ENCODE measurements around the gene CHDH. TPM values are rescaled to one million over a fixed set of nuclear protein-coding genes. Genes with fewer than 3 reads are reported as not detected.

The CHDH gene
- total and polyA plus RNA-seq, 7 experiments from 2014 or later = 0.05 to 1.3 (median 0.27) TPM; not detected in 2

DNA sequence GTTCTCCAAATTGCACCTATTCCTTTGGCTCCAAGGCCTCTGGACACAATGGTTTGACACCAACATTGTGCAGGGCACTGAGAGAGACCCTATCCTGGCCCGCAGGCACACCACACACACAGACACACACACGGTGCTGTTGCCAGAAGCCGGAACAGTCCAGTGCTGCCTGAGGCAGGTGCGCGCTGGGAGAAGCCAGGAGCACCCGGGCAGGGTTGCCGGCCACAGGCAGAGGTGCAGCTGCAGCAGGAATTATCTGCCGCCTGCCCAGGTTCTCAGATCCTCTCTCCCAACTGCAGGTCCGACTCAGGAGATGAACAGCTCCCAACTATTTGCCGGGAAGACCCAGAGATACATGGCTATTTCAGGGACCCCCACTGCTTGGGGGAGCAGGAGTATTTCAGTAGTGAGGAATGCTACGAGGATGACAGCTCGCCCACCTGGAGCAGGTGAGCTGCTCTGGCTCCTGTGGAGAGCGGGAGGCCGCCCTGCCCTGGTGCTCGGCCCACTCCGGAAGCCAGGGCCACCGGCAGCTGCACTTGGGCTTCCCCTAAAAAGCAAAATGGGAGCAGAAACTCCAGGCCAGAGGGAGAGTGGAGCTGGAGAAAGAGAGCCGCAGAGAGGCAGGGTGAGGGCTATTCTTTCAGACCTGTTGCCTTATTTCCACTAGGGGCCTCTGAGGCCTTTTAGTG, 42.9 kb downstream of the CHDH start:
- Histone ChIP-seq H3K4me3 (ENCODE audit: low read length) (no peak overlapping the region), H3K27me3 (ENCODE audit: control insufficient read depth in 2 of 2, insufficient read depth in 2 of 2, low read length in 2 of 2) (no peaks in the 10 kb centered on the region), H3K4me1 (ENCODE audit: control insufficient read depth in 2 of 2, insufficient read depth in 2 of 2, low read length in 2 of 2) (no peaks in the 10 kb centered on the region), H3K36me3 (ENCODE audit: control insufficient read depth in 2 of 3, insufficient read depth in 3 of 3, low read length in 3 of 3) (no peaks in the 10 kb centered on the region), H3K9me3 (ENCODE audit: control insufficient read depth in 2 of 3, low read length in 3 of 3) (no peaks in the 10 kb centered on the region), H3K27ac (ENCODE audit: low read depth, low read length) (no peak overlapping the region)
- H3K36me3 Mint-ChIP-seq = no peaks in the 10 kb centered on the region
- CTCF ChIA-PET = no interaction called here
- peaks cover 0 to 1% (median 0%) of the 10 kb centered on the region in 11 donors for H3K9me3 Mint-ChIP-seq
- intact Hi-C loops (cut with micrococcal nuclease) = loop anchor here in 1 of 2 donors (5.0 kb wide), 1 partner anchor 91 kb away; no protein-coding TSS in a partner anchor
- H3K27ac Mint-ChIP-seq = no peak overlapping the region
- H3K4me3 Mint-ChIP-seq = no peak overlapping the region
- DNase-seq = no peak
- peaks cover 0 to 1% (median 0%) of the 10 kb centered on the region in 7 donors for H3K4me1 Mint-ChIP-seq
- H3K27me3 Mint-ChIP-seq = peaks cover 0 to 13% (median 5%) of the 10 kb centered on the region in 5 donors
- POLR2A ChIA-PET = no interaction called here
- ATAC-seq = no peak

DNA sequence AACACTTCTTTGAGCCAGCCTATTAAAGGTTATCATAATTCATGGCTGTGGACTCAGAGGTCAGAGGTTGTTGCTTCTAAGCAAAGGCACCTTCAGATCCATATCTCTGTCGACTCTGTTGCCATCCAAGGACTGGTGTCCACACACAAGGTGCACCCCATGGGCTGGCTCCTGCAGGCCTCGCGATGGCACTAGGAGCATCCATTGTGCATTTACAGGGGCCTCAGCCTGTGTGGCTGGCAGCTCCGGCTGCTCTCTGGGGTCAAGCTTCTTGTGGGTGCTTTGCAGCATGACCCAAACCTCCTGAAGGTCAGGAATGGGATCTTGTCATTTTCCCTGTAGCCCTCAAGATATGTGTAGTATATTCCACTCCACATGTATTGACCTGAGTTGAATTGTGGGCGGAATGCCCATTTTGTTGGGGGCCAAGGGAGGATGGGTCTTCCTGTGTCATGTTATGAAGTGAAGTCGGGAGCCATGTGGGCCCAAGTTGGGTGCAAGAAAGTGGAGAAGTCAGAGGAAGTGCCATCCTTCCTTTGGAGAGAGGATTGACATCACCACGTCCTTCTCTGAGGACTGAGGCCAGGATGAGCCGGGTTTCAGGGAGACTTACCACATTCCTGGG, 43.9 kb downstream of the CHDH start:
- intact Hi-C loops (cut with micrococcal nuclease) = loop anchor here in 1 of 2 donors (5.0 kb wide), 1 partner anchor 90 kb away; no protein-coding TSS in a partner anchor
- Mint-ChIP-seq H3K9me3 (peaks cover 0 to 1% (median 0%) of the 10 kb centered on the region in 11 donors), H3K27ac (no peak overlapping the region), H3K27me3 (peaks cover 0 to 10% (median 9%) of the 10 kb centered on the region in 5 donors), H3K36me3 (no peaks in the 10 kb centered on the region), H3K4me3 (no peak overlapping the region), H3K4me1 (peaks cover 0 to 1% (median 0%) of the 10 kb centered on the region in 7 donors)
- CTCF ChIA-PET = no interaction called here
- no peaks in the 10 kb centered on the region for H3K9me3 ChIP-seq (ENCODE audit: control insufficient read depth in 2 of 3, low read length in 3 of 3)
- DNase-seq = no peak
- no peak overlapping the region for H3K27ac ChIP-seq (ENCODE audit: low read depth, low read length)
- ATAC-seq = no peak
- no peaks in the 10 kb centered on the region for H3K27me3 ChIP-seq (ENCODE audit: control insufficient read depth in 2 of 2, insufficient read depth in 2 of 2, low read length in 2 of 2)
- no peak overlapping the region for H3K4me3 ChIP-seq (ENCODE audit: low read length)
- H3K4me1 ChIP-seq (ENCODE audit: control insufficient read depth in 2 of 2, insufficient read depth in 2 of 2, low read length in 2 of 2) = no peaks in the 10 kb centered on the region
- POLR2A ChIA-PET = no interaction called here
- no peaks in the 10 kb centered on the region for H3K36me3 ChIP-seq (ENCODE audit: control insufficient read depth in 2 of 3, insufficient read depth in 3 of 3, low read length in 3 of 3)

DNA sequence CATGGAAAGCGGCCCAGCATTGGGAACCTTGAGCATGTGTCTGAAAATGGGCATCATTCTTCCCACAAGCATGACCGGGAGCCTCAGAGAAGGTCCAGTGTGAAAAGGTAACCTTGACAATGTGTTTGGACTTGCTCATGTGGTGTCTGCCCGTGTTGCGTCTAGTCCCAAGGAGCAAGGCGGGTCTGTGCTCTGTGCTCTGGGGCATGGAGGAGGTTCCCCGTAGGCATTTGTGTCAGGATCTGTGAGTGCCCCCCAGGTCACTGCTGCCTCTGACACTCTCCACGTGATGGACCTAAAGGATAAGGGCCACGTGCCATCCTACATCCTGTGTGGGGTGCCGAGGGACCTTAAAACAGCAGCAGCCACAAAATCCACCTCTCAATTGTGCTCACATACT, 44.9 kb downstream of the CHDH start:
- Histone ChIP-seq H3K4me3 (ENCODE audit: low read length) (no peak overlapping the region), H3K27me3 (ENCODE audit: control insufficient read depth in 2 of 2, insufficient read depth in 2 of 2, low read length in 2 of 2) (no peaks in the 10 kb centered on the region), H3K9me3 (ENCODE audit: control insufficient read depth in 2 of 3, low read length in 3 of 3) (no peaks in the 10 kb centered on the region), H3K36me3 (ENCODE audit: control insufficient read depth in 2 of 3, insufficient read depth in 3 of 3, low read length in 3 of 3) (no peaks in the 10 kb centered on the region), H3K27ac (ENCODE audit: low read depth, low read length) (no peak overlapping the region), H3K4me1 (ENCODE audit: control insufficient read depth in 2 of 2, insufficient read depth in 2 of 2, low read length in 2 of 2) (no peaks in the 10 kb centered on the region)
- ATAC-seq = no peak
- no peak overlapping the region for H3K27ac Mint-ChIP-seq
- peaks cover 0 to 10% (median 4%) of the 10 kb centered on the region in 5 donors for H3K27me3 Mint-ChIP-seq
- intact Hi-C loops (cut with micrococcal nuclease) = loop anchor here in 1 of 2 donors (5.0 kb wide), 1 partner anchor 89 kb away; no protein-coding TSS in a partner anchor
- H3K4me1 Mint-ChIP-seq = peaks cover 0 to 1% (median 0%) of the 10 kb centered on the region in 7 donors
- DNase-seq = no peak
- H3K9me3 Mint-ChIP-seq = peaks cover 0 to 1% (median 0%) of the 10 kb centered on the region in 11 donors
- CTCF ChIA-PET = no interaction called here
- H3K36me3 Mint-ChIP-seq = no peaks in the 10 kb centered on the region
- POLR2A ChIA-PET = no interaction called here
- H3K4me3 Mint-ChIP-seq = no peak overlapping the region

GRCh38 chr3:53800041-53800906, 45.9 kb downstream of the CHDH start:
- ChIA-PET CTCF (no interaction called here), POLR2A (no interaction called here)
- no peak overlapping the region for H3K27ac ChIP-seq (ENCODE audit: low read depth, low read length)
- no peaks in the 10 kb centered on the region for H3K9me3 ChIP-seq (ENCODE audit: control insufficient read depth in 2 of 3, low read length in 3 of 3)
- DNase-seq (no peak), ATAC-seq (no peak)
- H3K4me3 ChIP-seq (ENCODE audit: low read length) = no peak overlapping the region
- Mint-ChIP-seq H3K4me3 (no peak overlapping the region), H3K27me3 (peaks cover 0 to 13% (median 9%) of the 10 kb centered on the region in 5 donors), H3K27ac (no peak overlapping the region), H3K4me1 (no peaks in the 10 kb centered on the region), H3K36me3 (no peaks in the 10 kb centered on the region), H3K9me3 (no peaks in the 10 kb centered on the region)
- H3K36me3 ChIP-seq (ENCODE audit: control insufficient read depth in 2 of 3, insufficient read depth in 3 of 3, low read length in 3 of 3) = no peaks in the 10 kb centered on the region
- H3K27me3 ChIP-seq (ENCODE audit: control insufficient read depth in 2 of 2, insufficient read depth in 2 of 2, low read length in 2 of 2) = no peaks in the 10 kb centered on the region
- H3K4me1 ChIP-seq (ENCODE audit: control insufficient read depth in 2 of 2, insufficient read depth in 2 of 2, low read length in 2 of 2) = no peaks in the 10 kb centered on the region
- intact Hi-C loops (cut with micrococcal nuclease) = loop anchor here in 1 of 2 donors (5.0 kb wide), 1 partner anchor 88 kb away; no protein-coding TSS in a partner anchor

DNA sequence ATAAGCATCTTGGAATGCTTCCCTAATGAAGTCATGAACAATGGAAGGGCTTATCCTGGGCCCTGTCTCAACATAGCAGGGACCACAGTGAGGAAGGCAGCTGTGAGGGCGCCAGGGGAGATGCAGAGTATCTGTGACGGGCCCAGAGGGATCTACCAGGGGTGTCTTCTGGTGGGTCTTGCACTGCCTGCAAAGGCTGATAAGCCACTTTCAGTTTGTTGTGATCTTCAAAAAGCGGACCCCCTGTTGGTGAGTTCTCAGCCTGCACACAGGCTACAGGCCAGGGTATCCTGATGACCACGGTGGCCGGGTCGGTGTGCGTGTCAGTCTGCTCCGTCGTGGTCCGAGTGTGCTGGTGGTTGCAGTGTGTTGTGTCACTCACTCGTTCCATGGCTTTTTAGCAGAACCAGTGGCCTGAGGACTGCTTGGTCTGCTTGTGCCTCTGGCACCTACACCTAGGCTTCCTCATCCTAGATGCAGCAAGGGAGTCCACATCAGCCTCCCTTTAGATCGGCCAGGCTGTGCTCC, 46.8 kb downstream of the CHDH start:
- Mint-ChIP-seq H3K4me3 (no peak overlapping the region), H3K4me1 (no peaks in the 10 kb centered on the region), H3K9me3 (no peaks in the 10 kb centered on the region), H3K27ac (no peak overlapping the region), H3K36me3 (no peaks in the 10 kb centered on the region), H3K27me3 (peaks cover 0 to 15% (median 9%) of the 10 kb centered on the region in 5 donors)
- POLR2A ChIA-PET = no interaction called here
- Histone ChIP-seq H3K36me3 (ENCODE audit: control insufficient read depth in 2 of 3, insufficient read depth in 3 of 3, low read length in 3 of 3) (no peaks in the 10 kb centered on the region), H3K27ac (ENCODE audit: low read depth, low read length) (no peak overlapping the region), H3K27me3 (ENCODE audit: control insufficient read depth in 2 of 2, insufficient read depth in 2 of 2, low read length in 2 of 2) (no peaks in the 10 kb centered on the region), H3K4me1 (ENCODE audit: control insufficient read depth in 2 of 2, insufficient read depth in 2 of 2, low read length in 2 of 2) (no peaks in the 10 kb centered on the region), H3K4me3 (ENCODE audit: low read length) (no peak overlapping the region), H3K9me3 (ENCODE audit: control insufficient read depth in 2 of 3, low read length in 3 of 3) (no peaks in the 10 kb centered on the region)
- DNase-seq (no peak), ATAC-seq (no peak)
- CTCF ChIA-PET = no interaction called here
- intact Hi-C loops (cut with micrococcal nuclease) = no loop called here

DNA sequence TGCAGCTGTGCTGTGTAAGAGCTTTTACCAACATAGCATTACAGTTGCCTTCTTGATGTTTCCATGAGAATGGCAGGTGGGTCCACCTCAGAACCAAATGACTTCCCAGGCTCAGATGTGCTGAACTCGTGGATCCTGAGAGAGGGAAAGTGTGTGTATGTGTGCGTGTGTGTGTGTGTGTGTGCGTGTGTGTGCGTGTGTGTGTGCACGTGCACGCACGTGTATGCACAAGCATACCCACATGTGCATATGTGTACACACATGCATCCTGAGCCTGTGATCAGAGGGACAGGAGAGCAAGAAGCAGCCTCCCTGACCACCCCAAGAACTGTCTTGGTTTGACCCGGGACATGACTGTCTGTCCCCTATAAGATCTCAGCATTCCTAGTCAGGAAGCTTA, 48.1 kb downstream of the CHDH start:
- no peak overlapping the region for H3K27ac ChIP-seq (ENCODE audit: low read depth, low read length)
- no peak overlapping the region for H3K4me3 ChIP-seq (ENCODE audit: low read length)
- no peaks in the 10 kb centered on the region for H3K9me3 Mint-ChIP-seq
- H3K27me3 ChIP-seq (ENCODE audit: control insufficient read depth in 2 of 2, insufficient read depth in 2 of 2, low read length in 2 of 2) = no peaks in the 10 kb centered on the region
- no peak overlapping the region for H3K4me3 Mint-ChIP-seq
- CTCF ChIA-PET = no interaction called here
- peaks cover 0 to 19% (median 13%) of the 10 kb centered on the region in 5 donors for H3K27me3 Mint-ChIP-seq
- no peaks in the 10 kb centered on the region for H3K36me3 Mint-ChIP-seq
- DNase-seq (no peak), ATAC-seq (no peak)
- H3K27ac Mint-ChIP-seq = no peak overlapping the region
- intact Hi-C loops (cut with micrococcal nuclease) = no loop called here
- H3K36me3 ChIP-seq (ENCODE audit: control insufficient read depth in 2 of 3, insufficient read depth in 3 of 3, low read length in 3 of 3) = no peaks in the 10 kb centered on the region
- no peaks in the 10 kb centered on the region for H3K4me1 Mint-ChIP-seq
- H3K9me3 ChIP-seq (ENCODE audit: control insufficient read depth in 2 of 3, low read length in 3 of 3) = no peaks in the 10 kb centered on the region
- POLR2A ChIA-PET = no interaction called here
- H3K4me1 ChIP-seq (ENCODE audit: control insufficient read depth in 2 of 2, insufficient read depth in 2 of 2, low read length in 2 of 2) = no peaks in the 10 kb centered on the region
